ENCODE results near the gene TCERG1. TPM values are rescaled to one million over a fixed set of nuclear protein-coding genes. Genes with fewer than 3 reads are reported as not detected.

The TCERG1 gene
- total and polyA plus RNA-seq, 2 donors (not counting 1 experiment from before 2014, with no cell fraction given): 44.6 to 95.2 TPM

GRCh38 chr5:146516151-146516475 is 69.0 kb downstream of the TCERG1 start, which contains the start of gene GPR151:
Gene GPR151 (minus strand): TSS chr5:146516190. CDS start chr5:146516113, 77 bp downstream.
- Histone ChIP-seq H3K27me3 (replicated peaks in 1 of 4; ENCODE audit: control extremely low read depth in 1 of 4, control insufficient read depth in 3 of 4, insufficient read depth in 4 of 4, low read length in 3 of 4) (no peaks in the 10 kb centered on the region), H4K20me1 (ENCODE audit: control insufficient read depth, insufficient read depth, low read length, poor library complexity, severe bottlenecking) (no peaks in the 10 kb centered on the region), H3K9me3 (ENCODE audit: control extremely low read depth in 1 of 3, control insufficient read depth in 2 of 3, insufficient read depth in 1 of 3, low read length in 2 of 3) (no peaks in the 10 kb centered on the region), H3K4me3 (ENCODE audit: control extremely low read depth in 1 of 5, extremely low read depth in 1 of 5, insufficient read depth in 1 of 5, low read depth in 2 of 5, low read length in 4 of 5) (no peak within 1 kb of the TSS), H3K79me2 (ENCODE audit: control insufficient read depth, insufficient read depth, low read length) (no peaks in the 10 kb centered on the region), H2AFZ (ENCODE audit: insufficient read depth, low read depth, low read length, poor library complexity, severe bottlenecking) (no peak within 1 kb of the TSS), H3K4me2 (replicated peaks; ENCODE audit: low read depth, low read length, poor library complexity, severe bottlenecking) (no peak within 1 kb of the TSS), H3K9ac (ENCODE audit: low read length) (no peak within 1 kb of the TSS), H3K36me3 (replicated peaks in 1 of 2; ENCODE audit: control extremely low read depth in 1 of 2, control insufficient read depth in 1 of 2, extremely low read depth in 1 of 2, insufficient read depth in 2 of 2, low read length in 1 of 2) (peaks cover 0 to 9% of the 10 kb centered on the region in 2 experiments), H3K4me1 (ENCODE audit: control insufficient read depth in 2 of 2, insufficient read depth in 2 of 2, low read length in 2 of 2) (no peaks in the 10 kb centered on the region), H3K27ac (ENCODE audit: low read length in 2 of 2) (no peak within 1 kb of the TSS)
- TF ChIP-seq, protein P1, sequence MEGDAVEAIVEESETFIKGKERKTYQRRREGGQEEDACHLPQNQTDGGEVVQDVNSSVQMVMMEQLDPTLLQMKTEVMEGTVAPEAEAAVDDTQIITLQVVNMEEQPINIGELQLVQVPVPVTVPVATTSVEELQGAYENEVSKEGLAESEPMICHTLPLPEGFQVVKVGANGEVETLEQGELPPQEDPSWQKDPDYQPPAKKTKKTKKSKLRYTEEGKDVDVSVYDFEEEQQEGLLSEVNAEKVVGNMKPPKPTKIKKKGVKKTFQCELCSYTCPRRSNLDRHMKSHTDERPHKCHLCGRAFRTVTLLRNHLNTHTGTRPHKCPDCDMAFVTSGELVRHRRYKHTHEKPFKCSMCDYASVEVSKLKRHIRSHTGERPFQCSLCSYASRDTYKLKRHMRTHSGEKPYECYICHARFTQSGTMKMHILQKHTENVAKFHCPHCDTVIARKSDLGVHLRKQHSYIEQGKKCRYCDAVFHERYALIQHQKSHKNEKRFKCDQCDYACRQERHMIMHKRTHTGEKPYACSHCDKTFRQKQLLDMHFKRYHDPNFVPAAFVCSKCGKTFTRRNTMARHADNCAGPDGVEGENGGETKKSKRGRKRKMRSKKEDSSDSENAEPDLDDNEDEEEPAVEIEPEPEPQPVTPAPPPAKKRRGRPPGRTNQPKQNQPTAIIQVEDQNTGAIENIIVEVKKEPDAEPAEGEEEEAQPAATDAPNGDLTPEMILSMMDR (IDR thresholded peaks at IDR 0.05): no peak
- TF ChIP-seq EZH2 (IDR thresholded peaks at IDR 0.05; ENCODE audit: borderline replicate concordance, insufficient read depth, low read depth, low read length, poor library complexity, severe bottlenecking): no peak
- DNase-seq (no peak), ATAC-seq (ENCODE audit: low read depth) (no peak)
- peaks cover 2% of the 10 kb centered on the region for H3K4me1 Mint-ChIP-seq
- peaks cover 9% of the 10 kb centered on the region for H3K27me3 Mint-ChIP-seq
- no peak within 1 kb of the TSS for H3K4me3 Mint-ChIP-seq
- CTCF ChIA-PET: interaction anchor here (1.0 to 1.6 kb wide), 2 partner anchors 12 to 16 kb away, joined by 3 to 4 read pairs; no protein-coding TSS in a partner anchor
- H3K27ac Mint-ChIP-seq: no peak within 1 kb of the TSS
- WGBS (ENCODE audit: insufficient coverage): 0% methylated on average over 1 of the region's 3 CpGs
- no peaks in the 10 kb centered on the region for H3K9me3 Mint-ChIP-seq (ENCODE audit: insufficient read depth)
- intact Hi-C loops (cut with micrococcal nuclease): no loop called here
- POLR2A ChIA-PET: no interaction called here

GRCh38 chr5:146519554-146519953 is 72.4 kb downstream of the TCERG1 start:
- Histone ChIP-seq H3K36me3 (replicated peaks in 1 of 2; ENCODE audit: control extremely low read depth in 1 of 2, control insufficient read depth in 1 of 2, extremely low read depth in 1 of 2, insufficient read depth in 2 of 2, low read length in 1 of 2) (no peaks in the 10 kb centered on the region), H4K20me1 (ENCODE audit: control insufficient read depth, insufficient read depth, low read length, poor library complexity, severe bottlenecking) (no peaks in the 10 kb centered on the region), H3K9me3 (ENCODE audit: control extremely low read depth in 1 of 3, control insufficient read depth in 2 of 3, insufficient read depth in 1 of 3, low read length in 2 of 3) (no peaks in the 10 kb centered on the region), H3K27me3 (replicated peaks in 1 of 4; ENCODE audit: control extremely low read depth in 1 of 4, control insufficient read depth in 3 of 4, insufficient read depth in 4 of 4, low read length in 3 of 4) (peaks cover 0 to 3% (median 0%) of the 10 kb centered on the region in 4 experiments), H2AFZ (ENCODE audit: insufficient read depth, low read depth, low read length, poor library complexity, severe bottlenecking) (no peak overlapping the region), H3K27ac (ENCODE audit: low read length in 2 of 2) (no peak overlapping the region), H3K79me2 (ENCODE audit: control insufficient read depth, insufficient read depth, low read length) (no peaks in the 10 kb centered on the region), H3K4me2 (replicated peaks; ENCODE audit: low read depth, low read length, poor library complexity, severe bottlenecking) (no peak overlapping the region), H3K9ac (ENCODE audit: low read length) (no peak overlapping the region), H3K4me3 (ENCODE audit: control extremely low read depth in 1 of 5, extremely low read depth in 1 of 5, insufficient read depth in 1 of 5, low read depth in 2 of 5, low read length in 4 of 5) (no peak overlapping the region), H3K4me1 (ENCODE audit: control insufficient read depth in 2 of 2, insufficient read depth in 2 of 2, low read length in 2 of 2) (no peaks in the 10 kb centered on the region)
- TF ChIP-seq EZH2 (IDR thresholded peaks at IDR 0.05; ENCODE audit: borderline replicate concordance, insufficient read depth, low read depth, low read length, poor library complexity, severe bottlenecking): no peak
- Mint-ChIP-seq H3K27me3 (peaks cover 21% of the 10 kb centered on the region), H3K4me3 (no peak overlapping the region), H3K27ac (no peak overlapping the region), H3K9me3 (ENCODE audit: insufficient read depth) (no peaks in the 10 kb centered on the region), H3K4me1 (peaks cover 2% of the 10 kb centered on the region)
- no CpG with 5 or more reads among the region's 2 CpGs for WGBS (ENCODE audit: insufficient coverage)
- intact Hi-C loops (cut with micrococcal nuclease): no loop called here
- ChIA-PET CTCF (no interaction called here), POLR2A (no interaction called here)
- ATAC-seq (ENCODE audit: low read depth): no peak
- no peak for DNase-seq
